Measurements from ENCODE around the gene AFAP1. TPM values are rescaled to one million over a fixed set of nuclear protein-coding genes. Genes with fewer than 3 reads are reported as not detected.

Gene AFAP1
- polyA plus RNA-seq, 3 donors = not detected

- no peak overlapping the region for H2AFZ ChIP-seq (ENCODE audit: insufficient read depth, low read depth, low read length, poor library complexity, severe bottlenecking)
- no peaks in the 10 kb centered on the region for H3K79me2 ChIP-seq (ENCODE audit: insufficient read depth, low read length)
- Mint-ChIP-seq H3K9me3 (peaks cover 0 to 3% (median 0%) of the 10 kb centered on the region in 7 donors), H3K4me3 (no peak overlapping the region), H3K36me3 (no peaks in the 10 kb centered on the region), H3K27ac (no peak overlapping the region), H3K27me3 (ENCODE audit: low read depth in 3 of 3) (peaks cover 7 to 24% (median 13%) of the 10 kb centered on the region in 3 donors), H3K4me1 (no peaks in the 10 kb centered on the region)
- DNase-seq = no peak
- no peaks in the 10 kb centered on the region for H3K36me3 ChIP-seq (replicated peaks in 1 of 2; ENCODE audit: control insufficient read depth in 1 of 2, insufficient read depth in 2 of 2, low read length in 2 of 2)
- H3K27ac ChIP-seq (ENCODE audit: low read depth in 1 of 2, low read length in 2 of 2) = no peak overlapping the region
- H3K4me3 ChIP-seq (replicated peaks in 1 of 3; ENCODE audit: low read depth in 2 of 3, low read length in 3 of 3) = no peak overlapping the region
- 87% methylated on average over 12 of the region's 15 CpGs for WGBS (ENCODE audit: insufficient coverage)
- no peak for TF ChIP-seq CTCF (IDR thresholded peaks at IDR 0.05)
- no peak overlapping the region for H3K4me2 ChIP-seq (replicated peaks; ENCODE audit: extremely low read depth, low read length, poor library complexity, severe bottlenecking)
- no peaks in the 10 kb centered on the region for H3K27me3 ChIP-seq (ENCODE audit: control insufficient read depth in 2 of 2, insufficient read depth in 2 of 2, low read length in 2 of 2)
- no peaks in the 10 kb centered on the region for H3K4me1 ChIP-seq (ENCODE audit: control insufficient read depth in 1 of 2, insufficient read depth in 2 of 2, low read length in 2 of 2)
- no peaks in the 10 kb centered on the region for H4K20me1 ChIP-seq (ENCODE audit: insufficient read depth, low read length)
- H3K9me3 ChIP-seq (replicated peaks in 1 of 2; ENCODE audit: control insufficient read depth in 1 of 2, insufficient read depth in 1 of 2, low read length in 2 of 2) = no peaks in the 10 kb centered on the region
- H3K9ac ChIP-seq (ENCODE audit: insufficient read depth, low read length, poor library complexity, severe bottlenecking) = no peak overlapping the region
- intact Hi-C loops (cut with micrococcal nuclease) = no loop called here
Observed at GRCh38 chr4:7894677-7895181, 44.9 kb downstream of the AFAP1 start.

GRCh38 chr4:7894098-7894676 lies 45.5 kb downstream of the AFAP1 start:
- H3K27ac Mint-ChIP-seq = peak overlapping the region in 1 of 7 donors; percentile 14
- WGBS (ENCODE audit: insufficient coverage) = 96% methylated on average over 11 of the region's 12 CpGs
- intact Hi-C loops (cut with micrococcal nuclease) = no loop called here

More at GRCh38 chr4:7894098-7894676, 45.5 kb downstream of the AFAP1 start:
- H2AFZ ChIP-seq (ENCODE audit: insufficient read depth, low read depth, low read length, poor library complexity, severe bottlenecking) = no peak overlapping the region
- H4K20me1 ChIP-seq (ENCODE audit: insufficient read depth, low read length) = no peaks in the 10 kb centered on the region
- H3K9me3 ChIP-seq (replicated peaks in 1 of 2; ENCODE audit: control insufficient read depth in 1 of 2, insufficient read depth in 1 of 2, low read length in 2 of 2) = peaks cover 0 to 3% of the 10 kb centered on the region in 2 donors
- H3K36me3 ChIP-seq (replicated peaks in 1 of 2; ENCODE audit: control insufficient read depth in 1 of 2, insufficient read depth in 2 of 2, low read length in 2 of 2) = no peaks in the 10 kb centered on the region
- H3K4me2 ChIP-seq (replicated peaks; ENCODE audit: extremely low read depth, low read length, poor library complexity, severe bottlenecking) = no peak overlapping the region
- no peaks in the 10 kb centered on the region for H3K27me3 ChIP-seq (ENCODE audit: control insufficient read depth in 2 of 2, insufficient read depth in 2 of 2, low read length in 2 of 2)
- H3K27ac ChIP-seq (ENCODE audit: low read depth in 1 of 2, low read length in 2 of 2) = no peak overlapping the region
- H3K4me1 ChIP-seq (ENCODE audit: control insufficient read depth in 1 of 2, insufficient read depth in 2 of 2, low read length in 2 of 2) = no peaks in the 10 kb centered on the region
- H3K4me1 Mint-ChIP-seq = no peaks in the 10 kb centered on the region
- no peaks in the 10 kb centered on the region for H3K36me3 Mint-ChIP-seq
- H3K4me3 Mint-ChIP-seq = no peak overlapping the region
- TF ChIP-seq CTCF (IDR thresholded peaks at IDR 0.05) = no peak
- no peaks in the 10 kb centered on the region for H3K79me2 ChIP-seq (ENCODE audit: insufficient read depth, low read length)
- H3K4me3 ChIP-seq (replicated peaks in 1 of 3; ENCODE audit: low read depth in 2 of 3, low read length in 3 of 3) = no peak overlapping the region
- peaks cover 4 to 24% (median 13%) of the 10 kb centered on the region in 3 donors for H3K27me3 Mint-ChIP-seq (ENCODE audit: low read depth in 3 of 3)
- no peak overlapping the region for H3K9ac ChIP-seq (ENCODE audit: insufficient read depth, low read length, poor library complexity, severe bottlenecking)
- H3K9me3 Mint-ChIP-seq = peaks cover 0 to 6% (median 2%) of the 10 kb centered on the region in 7 donors
- DNase-seq = no peak
